Right lobe of liver (tissue), 6 donors: Measurements from ENCODE around the gene CELA3A. TPM values are rescaled to one million over a fixed set of nuclear protein-coding genes. Genes with fewer than 3 reads are reported as not detected.
"Not testable (repeated sequence)": the region's sequence is repeated elsewhere in the genome, so short reads cannot be mapped to it uniquely, and the experiment has no call there.

ENCODE experiments used
- ATAC-seq, 4 donors: fragments of 200-7000 bp; cut with Tn5 transposase; one replicate each; pipeline ENCODE4 v1.9.1; 2020; ENCODE audit warnings: mild to moderate bottlenecking in 4 of 4, moderate library complexity in 4 of 4
- DNase-seq, 3 donors: peaks; one replicate each; pipeline ENCODE4 v3.0.0-alpha.2; 2020
- H3K27ac ChIP-seq, 3 donors: fragments of 200-600 bp; one replicate each; pipeline ENCODE4 v1.8.0; 2022
- H3K27me3 ChIP-seq, 2 donors: fragments of 200-600 bp; one replicate each; pipeline ENCODE4 v1.8.0; 2022
- H3K36me3 ChIP-seq, 4 donors: fragments of 200-600 bp; sonication (generic) in 1 of 4; one replicate each; pipeline versions ENCODE4 v1.5.1 to v1.8.0; 2017 to 2022; ENCODE audit warnings: control low read depth in 1 of 4
- H3K4me1 ChIP-seq, 4 donors: fragments of 200-600 bp; sonication (generic) in 1 of 4; one replicate each; pipeline versions ENCODE4 v1.5.1 to v1.8.0; 2017 to 2022; ENCODE audit warnings: control low read depth in 1 of 4
- H3K4me3 ChIP-seq, 3 donors: fragments of 200-600 bp; one replicate each; pipeline ENCODE4 v1.8.0; 2022
- H3K9me3 ChIP-seq, 4 donors: fragments of 200-600 bp; sonication (generic) in 1 of 4; one replicate each; pipeline versions ENCODE4 v1.5.1 to v1.8.0; 2017 to 2022; ENCODE audit warnings: control low read depth in 1 of 4
- CTCF ChIP-seq, 4 donors: fragments of 200-600 bp in 3 of 4; fragments of 450-650 bp in 1 of 4; IDR thresholded peaks; one replicate each; pipeline versions ENCODE4 v1.5.1 to v1.8.0; 2016 to 2022; ENCODE audit warnings: antibody characterized with exemption in 4 of 4, mild to moderate bottlenecking in 2 of 4
- POLR2A ChIP-seq: fragments of 450-650 bp; IDR thresholded peaks from one replicate; pipeline ENCODE4 v1.6.1; 2017; ENCODE audit warnings: antibody characterized with exemption, mild to moderate bottlenecking
- WGBS: methylation state at CpG from one replicate; pipeline ENCODE4 v1.1.6; 2018; ENCODE audit warnings: low coverage, low lambda C conversion rate; ENCODE audit not compliant: insufficient coverage; ENCODE audit errors: missing lambda C conversion rate; 5-methylcytosine and 5-hydroxymethylcytosine counted together
- intact Hi-C, 2 donors: fragments of 100-400 bp; cut with DNase I; formaldehyde crosslinking; loops; one replicate each; pipeline versions ENCODE4 v1.11.2 to v1.14.1; 2022
- total RNA-seq, 6 experiments: library from RNA; depleted of rRNA in 2 of 6; stranded (reverse); fragments of >200 nt in 2 of 6; fragmentation: NEBNext Ultra II Directional in 3 of 6; extraction: Animal tissue kit (Norgen Biotek cat#: 25700) in 3 of 6; gene quantifications; one replicate each; pipeline versions ENCODE4 v1.1.0 to v1.2.4, GENCODE V29; 2016 to 2023
- donor health status: DM: no; HTN: yes; CAD: no.
- donor health status: DM: no; HTN: no; CAD: no.
- donor health status: DM: no; HTN: no; CAD: no.
- donor health status: DM: no; HTN: yes; CAD: no.
- donor health status: DM: no; HTN: yes; CAD: no.

Gene CELA3A
- total RNA-seq, 6 experiments from 2014 or later, result 0.22 TPM; not detected in 5

DNA sequence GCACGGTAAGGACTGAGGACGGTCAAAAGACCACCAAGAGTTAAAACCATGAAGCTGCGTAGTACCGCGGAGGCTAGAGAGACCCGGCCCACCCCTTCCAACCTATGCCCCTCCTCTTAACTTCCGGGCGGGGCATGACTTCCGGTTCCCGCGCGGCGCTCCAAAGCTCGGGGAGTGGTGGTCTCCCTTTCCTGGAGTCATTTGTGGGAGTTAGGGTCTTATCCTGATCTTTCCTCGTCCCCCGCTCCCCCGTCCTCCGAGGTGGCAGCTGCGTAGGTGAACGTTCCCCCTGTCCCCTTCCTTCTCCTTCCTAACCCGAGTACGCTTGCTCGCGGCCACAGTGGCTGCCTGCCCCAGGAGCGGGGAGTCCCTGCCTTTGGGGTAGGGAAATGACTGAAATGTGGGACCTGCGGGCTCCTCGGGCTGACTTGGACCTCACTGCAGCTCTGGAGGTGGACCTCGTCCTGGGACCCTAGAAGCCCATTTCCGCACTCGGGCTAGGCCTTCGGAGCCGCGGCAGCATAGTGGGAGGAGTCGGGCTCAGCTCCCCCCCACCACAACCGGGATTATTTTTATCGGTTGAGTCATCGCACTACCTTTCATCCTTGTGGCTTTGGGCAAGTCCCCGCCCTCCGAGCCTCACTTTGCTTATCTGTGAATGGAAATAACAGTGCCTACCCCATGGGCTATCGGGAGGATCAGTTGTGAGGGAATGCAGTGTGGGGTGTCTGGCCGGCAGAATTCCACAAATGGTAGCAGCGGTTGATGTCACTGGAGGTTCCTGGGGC lies 24.1 kb downstream of the CELA3A start:
- Histone ChIP-seq H3K27me3 (no peaks in the 10 kb centered on the region), H3K27ac (peak overlapping the region; percentile 93 to 98 (median 95)), H3K9me3 (no peaks in the 10 kb centered on the region), H3K4me1 (peaks cover 0 to 15% (median 0%) of the 10 kb centered on the region in 4 donors), H3K4me3 (peak overlapping the region; percentile 68 to 98 (median 88)), H3K36me3 (peaks cover 0 to 4% (median 1%) of the 10 kb centered on the region in 4 donors)
- DNase-seq (peak; percentile 78 to 89 (median 82)), ATAC-seq (peak; percentile 88 to 95 (median 91))
- intact Hi-C loops, result no loop called here
- WGBS, result under 1% methylated on average over 31 of the region's 42 CpGs
- TF ChIP-seq CTCF (IDR thresholded peaks at IDR 0.05) (no peak), POLR2A (peak; percentile 84)

DNA sequence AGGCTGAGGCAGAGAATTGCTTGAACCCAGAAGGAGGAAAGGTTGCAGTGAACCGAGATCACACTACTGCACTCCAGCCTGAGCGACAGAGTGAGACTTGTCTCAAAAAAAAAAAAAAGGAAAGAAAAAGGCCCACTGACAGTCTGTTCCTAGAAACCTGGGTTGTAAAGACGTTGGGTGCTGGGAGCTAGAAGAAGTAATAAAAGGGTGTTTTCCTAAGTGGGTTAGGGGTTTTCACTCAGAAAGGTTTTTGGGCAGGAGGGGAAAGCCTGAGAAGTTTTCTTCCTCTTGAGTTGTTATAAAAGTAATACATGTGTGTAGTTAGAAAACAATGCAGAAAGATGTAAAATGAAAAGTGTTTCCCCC lies 25.4 kb downstream of the CELA3A start:
- intact Hi-C loops, result no loop called here
- H3K27me3 ChIP-seq, result no peaks in the 10 kb centered on the region
- H3K27ac ChIP-seq, result no peak overlapping the region
- H3K9me3 ChIP-seq, result no peaks in the 10 kb centered on the region
- no peak for TF ChIP-seq CTCF (IDR thresholded peaks at IDR 0.05)
- TF ChIP-seq POLR2A, result no peak
- 81% methylated on average over 3 of the region's 3 CpGs for WGBS
- peaks cover 0 to 6% (median 2%) of the 10 kb centered on the region in 4 donors for H3K36me3 ChIP-seq
- peaks cover 0 to 15% (median 0%) of the 10 kb centered on the region in 4 donors for H3K4me1 ChIP-seq
- H3K4me3 ChIP-seq, result no peak overlapping the region
- no peak for DNase-seq
- ATAC-seq, result no peak

DNA sequence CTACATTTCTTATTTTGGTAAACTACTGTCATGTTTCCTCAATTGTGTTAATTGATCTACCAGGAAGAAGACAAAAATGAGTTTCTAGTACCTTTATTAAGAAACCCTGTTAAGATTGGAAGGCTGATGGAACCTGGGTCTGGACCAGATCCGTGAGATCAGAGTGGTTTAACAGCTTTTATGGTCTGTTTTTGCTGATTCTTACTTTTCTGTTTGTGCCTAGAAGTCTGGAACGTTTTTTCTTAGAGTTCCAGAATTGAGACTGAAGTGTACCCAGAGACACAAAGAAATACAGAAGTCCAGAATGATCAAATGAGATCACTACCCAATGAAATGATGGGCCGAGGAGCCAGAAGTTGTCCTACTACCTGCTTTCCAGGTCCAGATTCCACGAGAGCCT lies 28.6 kb downstream of the CELA3A start:
- TF ChIP-seq POLR2A (no peak), CTCF (IDR thresholded peaks at IDR 0.05) (no peak)
- Histone ChIP-seq H3K27ac (no peak overlapping the region), H3K27me3 (no peaks in the 10 kb centered on the region), H3K9me3 (no peaks in the 10 kb centered on the region), H3K36me3 (peaks cover 0 to 6% (median 2%) of the 10 kb centered on the region in 4 donors), H3K4me1 (peaks cover 0 to 5% (median 0%) of the 10 kb centered on the region in 4 donors), H3K4me3 (no peak overlapping the region)
- intact Hi-C loops, result no loop called here
- 66% methylated on average over 2 of the region's 4 CpGs for WGBS
- DNase-seq, result no peak
- no peak for ATAC-seq

GRCh38 chr1:22030473-22030872 lies 29.0 kb downstream of the CELA3A start:
- intact Hi-C loops, result no loop called here
- Histone ChIP-seq H3K4me1 (peaks cover 0 to 5% (median 0%) of the 10 kb centered on the region in 4 donors), H3K27ac (no peak overlapping the region), H3K27me3 (no peaks in the 10 kb centered on the region), H3K9me3 (no peaks in the 10 kb centered on the region), H3K36me3 (peaks cover 0 to 6% (median 2%) of the 10 kb centered on the region in 4 donors), H3K4me3 (no peak overlapping the region)
- TF ChIP-seq POLR2A, result no peak
- DNase-seq (no peak), ATAC-seq (no peak)
- no CpG with 5 or more reads among the region's 3 CpGs for WGBS

DNA sequence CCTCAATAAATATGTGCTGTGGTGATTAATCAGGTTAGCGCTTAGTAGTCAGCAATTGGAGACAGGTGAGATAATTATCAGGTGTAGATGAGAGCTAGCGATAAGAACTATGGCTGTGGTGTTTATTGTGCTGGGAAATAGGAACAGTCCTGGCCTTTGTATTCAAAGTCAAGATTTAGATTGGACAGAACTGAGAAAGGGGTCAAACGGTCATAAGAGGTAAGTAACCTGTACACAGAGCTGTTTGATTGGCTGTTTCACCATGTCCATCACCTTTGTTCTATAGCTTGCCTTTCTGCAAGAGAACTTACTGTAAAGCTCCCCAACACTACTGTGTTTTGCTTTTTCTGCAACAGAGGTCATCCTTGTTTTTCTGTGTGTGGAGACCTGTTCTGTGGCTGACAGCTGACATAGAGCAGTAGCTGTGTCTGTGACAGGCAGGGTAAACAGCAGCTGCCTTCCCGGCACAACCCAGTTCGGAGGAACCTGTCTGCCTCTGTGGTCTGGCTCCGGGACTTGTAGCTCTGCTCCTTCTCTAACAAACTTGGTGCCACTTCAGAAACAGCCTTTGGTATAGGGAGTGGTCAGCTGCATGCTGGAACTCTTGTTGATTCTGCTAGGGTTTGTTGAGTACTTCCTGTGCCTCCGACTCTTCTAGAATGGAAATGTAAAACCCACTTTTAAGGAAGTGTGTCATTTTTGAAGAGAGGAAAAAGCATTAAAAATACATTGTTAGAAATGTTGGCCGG lies 29.9 kb downstream of the CELA3A start:
- peak in 3 of 4 donors; percentile 23 to 38 (median 34) for ATAC-seq
- DNase-seq, result no peak
- Histone ChIP-seq H3K27me3 (no peaks in the 10 kb centered on the region), H3K36me3 (peaks cover 0 to 6% (median 2%) of the 10 kb centered on the region in 4 donors), H3K4me3 (no peak overlapping the region), H3K27ac (no peak overlapping the region), H3K4me1 (peaks cover 0 to under 1% (median 0%) of the 10 kb centered on the region in 4 donors), H3K9me3 (no peaks in the 10 kb centered on the region)
- TF ChIP-seq POLR2A (no peak), CTCF (IDR thresholded peaks at IDR 0.05) (no peak)
- 68% methylated on average over 7 of the region's 8 CpGs for WGBS
- intact Hi-C loops, result no loop called here

DNA sequence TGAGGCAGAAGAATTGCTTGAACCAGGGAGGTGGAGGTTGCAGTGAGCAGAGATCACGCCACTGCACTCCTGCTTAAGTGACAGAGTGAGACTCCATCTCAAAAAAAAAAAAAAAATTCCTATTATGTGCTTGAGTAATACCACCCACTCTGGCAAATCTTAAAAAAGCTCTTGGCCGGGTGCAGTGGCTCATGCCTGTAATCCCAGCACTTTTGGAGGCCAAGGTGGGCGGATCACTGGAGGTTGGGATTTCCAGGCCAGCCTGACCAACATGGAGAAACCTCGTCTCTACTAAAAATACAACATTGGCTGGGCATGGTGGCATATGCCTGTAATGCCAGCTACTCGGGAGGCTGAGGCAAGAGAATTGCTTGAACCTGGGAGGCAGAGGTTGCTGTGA lies 33.4 kb downstream of the CELA3A start:
- intact Hi-C loops, DNase-seq, H3K4me1 ChIP-seq, H3K36me3 ChIP-seq, H3K4me3 ChIP-seq, ATAC-seq, H3K9me3 ChIP-seq, H3K27me3 ChIP-seq, H3K27ac ChIP-seq: not testable (repeated sequence)
- 80% methylated on average over 5 of the region's 5 CpGs for WGBS
